HepG2 (cell line): Measurements from ENCODE around the gene NME7. TPM values are rescaled to one million over a fixed set of nuclear protein-coding genes. Genes with fewer than 3 reads are reported as not detected.

ENCODE experiments used
- ATAC-seq: fragments of 200-7000 bp; cut with Tn5 transposase; 3 replicates; pipeline ENCODE4 v1.9.1; 2020; ENCODE audit warnings: mild to moderate bottlenecking, moderate library complexity
- BruUV-seq: library from RNA; stranded (reverse); fragments of 400-500 nt; replicated peaks from 2 replicates; lab custom pipeline; 2021; lab: Mats Ljungman, UMichigan
- CTCF ChIA-PET: fragments of 300-600 bp; formaldehyde crosslinking; extraction: SDS; loops from one replicate; lab custom pipeline; 2021; ENCODE audit warnings: low total read pairs, inconsistent platforms, low intra/inter-chr PET ratio; lab: Yijun Ruan, JAX
- POLR2A ChIA-PET: fragments of 350-600 bp; sonication (Branson Sonifier 250); formaldehyde crosslinking; loops from one replicate; lab custom pipeline; 2020; ENCODE audit warnings: antibody characterized with exemption, inconsistent platforms; lab: Yijun Ruan, JAX
- DNase-seq: peaks from one replicate; pipeline ENCODE4 v3.0.0-alpha.2; 2015; ENCODE audit warnings: low spot score
- FAIRE-seq: peaks from 3 replicates; lab custom pipeline; 2011; peaks lifted over from hg19 to GRCh38; lab: Jason Lieb, UNC
- H2AFZ ChIP-seq: one replicate; pipeline ENCODE4 v1.6.1; 2011; ENCODE audit warnings: low read length, inconsistent platforms
- H3K27ac ChIP-seq: fragments of 300-600 bp; 3 replicates; pipeline ENCODE4 v1.8.0; 2011; ENCODE audit warnings: mixed run types, mild to moderate bottlenecking, mixed read lengths, low read length, inconsistent platforms; ENCODE audit not compliant: insufficient read depth; ENCODE audit errors: extremely low read length
- H3K27me3 ChIP-seq, 2 experiments: fragments of 200-600 bp in 1 of 2; 2 replicates in 1 of 2; 3 replicates in 1 of 2; pipeline versions ENCODE4 v1.6.0 to v1.8.0; 2011; ENCODE audit warnings: low read length in 2 of 2, mild to moderate bottlenecking in 2 of 2, moderate library complexity in 2 of 2, inconsistent platforms in 1 of 2; ENCODE audit not compliant: insufficient read depth in 2 of 2, control insufficient read depth in 1 of 2
- H3K36me3 ChIP-seq, 2 experiments: fragments of 200-600 bp in 1 of 2; replicated peaks in 1 of 2; 2 replicates in 1 of 2; 3 replicates in 1 of 2; pipeline versions ENCODE4 v1.5.1 to v1.8.0; 2011; ENCODE audit warnings: low read length in 2 of 2, inconsistent platforms in 1 of 2; ENCODE audit not compliant: insufficient read depth in 2 of 2, control insufficient read depth in 1 of 2
- H3K4me1 ChIP-seq: 2 replicates; pipeline ENCODE4 v1.5.1; 2012; ENCODE audit warnings: low read length, inconsistent platforms; ENCODE audit not compliant: insufficient read depth
- H3K4me2 ChIP-seq: 2 replicates; pipeline ENCODE4 v1.6.0; 2011; ENCODE audit warnings: low read depth, low read length, inconsistent platforms
- H3K4me3 ChIP-seq, 3 experiments: fragments of 200-600 bp in 1 of 3; sonication (generic), shearing (Covaris generic) in 1 of 3; replicated peaks in 1 of 3; 2 replicates each; pipeline ENCODE4 v1.5.1; 2011 to 2016; ENCODE audit warnings: low read length in 3 of 3, inconsistent platforms in 2 of 3, low read depth in 2 of 3, mild to moderate bottlenecking in 2 of 3, control low read depth in 1 of 3, mixed read lengths in 1 of 3; ENCODE audit not compliant: insufficient read depth in 1 of 3
- H3K79me2 ChIP-seq: one replicate; pipeline ENCODE4 v1.6.1; 2011; ENCODE audit warnings: low read length, inconsistent platforms; ENCODE audit not compliant: insufficient read depth
- H3K9ac ChIP-seq: 2 replicates; pipeline ENCODE4 v1.6.0; 2011; ENCODE audit warnings: mild to moderate bottlenecking, low read depth, low read length, inconsistent platforms; ENCODE audit not compliant: insufficient read depth
- H3K9me3 ChIP-seq: 2 replicates; pipeline ENCODE4 v1.5.1; 2012; ENCODE audit warnings: mild to moderate bottlenecking, low read length
- H4K20me1 ChIP-seq: 2 replicates; pipeline ENCODE4 v1.6.0; 2011; ENCODE audit warnings: inconsistent platforms, mild to moderate bottlenecking, low read length, moderate library complexity; ENCODE audit not compliant: insufficient read depth
- CCDC6 ChIP-seq: sonication (generic); formaldehyde crosslinking; IDR thresholded peaks from 2 replicates; pipeline ENCODE4 v1.8.1; 2022; ENCODE audit warnings: mild to moderate bottlenecking, missing genetic modification reagents, moderate library complexity
- HNF1A ChIP-seq, 2 experiments: sonication (generic) in 1 of 2; formaldehyde crosslinking in 1 of 2; IDR thresholded peaks; 2 replicates each; pipeline versions ENCODE4 v1.4.0 to v1.6.1; 2016 to 2020; ENCODE audit warnings: borderline replicate concordance in 1 of 2, low read depth in 1 of 2, mild to moderate bottlenecking in 1 of 2, missing genetic modification reagents in 1 of 2
- SALL1 ChIP-seq: sonication (generic); formaldehyde crosslinking; IDR thresholded peaks from 2 replicates; pipeline ENCODE4 v1.8.0; 2022; ENCODE audit warnings: mild to moderate bottlenecking, missing genetic modification reagents
- SCMH1 ChIP-seq: sonication (generic); formaldehyde crosslinking; IDR thresholded peaks from 2 replicates; pipeline ENCODE4 v1.9.0; 2021; ENCODE audit warnings: missing genetic modification reagents, mild to moderate bottlenecking, borderline replicate concordance
- SNAPC4 ChIP-seq: sonication (generic); formaldehyde crosslinking; IDR thresholded peaks from 2 replicates; pipeline ENCODE4 v1.4.0; 2020; ENCODE audit warnings: mild to moderate bottlenecking, missing genetic modification reagents
- TRIM24 ChIP-seq: sonication (generic); formaldehyde crosslinking; IDR thresholded peaks from 2 replicates; pipeline ENCODE4 v1.8.0; 2022; ENCODE audit warnings: mild to moderate bottlenecking, missing genetic modification reagents
- ZMYM3 ChIP-seq: sonication (generic); formaldehyde crosslinking; IDR thresholded peaks from 2 replicates; pipeline ENCODE4 v1.5.1; 2020; ENCODE audit warnings: mild to moderate bottlenecking, missing genetic modification reagents
- ZNF530 ChIP-seq: sonication (generic); formaldehyde crosslinking; IDR thresholded peaks from 2 replicates; pipeline ENCODE4 v1.5.0; 2020; ENCODE audit warnings: low read depth, mild to moderate bottlenecking, missing genetic modification reagents
- WGBS: methylation state at CpG from one replicate; pipeline ENCODE4 v1.1.6; 2017; ENCODE audit warnings: low lambda C conversion rate; 5-methylcytosine and 5-hydroxymethylcytosine counted together
- in situ Hi-C: cut with HindIII; loops from 2 replicates; pipeline ENCODE4 v1.10.0; 2017; ENCODE audit warnings: low pct_unique_long_range_greater_than_20kb; ENCODE audit not compliant: extremely low pct_ligation_motif_present
- intact Hi-C: fragments of 100-400 bp; cut with micrococcal nuclease; formaldehyde crosslinking; loops from one replicate; pipeline ENCODE4 v1.10.0; 2022; ENCODE audit not compliant: unreplicated experiment
- polyA plus RNA-seq, 8 experiments: library from polyadenylated mRNA; depleted of rRNA in 3 of 8; stranded (reverse) in 7 of 8; unstranded in 1 of 8; fragments of >200 nt; fragmentation: Illumina TruSeq in 4 of 8; extraction: Trizol in 4 of 8; gene quantifications; 2 replicates each; pipeline versions ENCODE4 v1.2.1 to v1.2.3, GENCODE V29; 2011 to 2016; ENCODE audit warnings: low read depth in 4 of 8, missing spikeins in 1 of 8, mixed read lengths in 1 of 8; ENCODE audit not compliant: insufficient read depth in 1 of 8
- total RNA-seq, 5 experiments: library from RNA; depleted of rRNA; stranded (reverse); fragments of >200 nt; fragmentation: Illumina TruSeq; extraction: Trizol; gene quantifications; 2 replicates each; pipeline ENCODE4 v1.2.3, GENCODE V29; 2016; ENCODE audit warnings: low read depth in 1 of 5

The NME7 gene
- total and polyA plus RNA-seq, 2 of the 13 experiments (the other 11 are each of a cell fraction or from before 2014, with no cell fraction given): 9.4 to 22.5 TPM

GRCh38 chr1:169105434-169106094, 262.0 kb downstream of the NME7 start (continued):
- no peak for TF ChIP-seq HNF1A (IDR thresholded peaks at IDR 0.05; ENCODE audit: low read depth)
- TF ChIP-seq HNF1A (CRISPR knock-in tag; IDR thresholded peaks at IDR 0.05; ENCODE audit: borderline replicate concordance): peak; percentile 67; the same call in 1 of the 2 replicates
- TF ChIP-seq SCMH1: no peak
- peak; percentile 83 for TF ChIP-seq SALL1
- peak; percentile 84; the same call in 1 of the 2 replicates for TF ChIP-seq CCDC6 (CRISPR knock-in tag)
- TF ChIP-seq ZNF530: no peak

GRCh38 chr1:169105087-169105433, 262.5 kb downstream of the NME7 start:
- POLR2A ChIA-PET: interaction anchor here (1.0 to 3.6 kb wide), 17 partner anchors 9 to 762 kb away, joined by 3 to 29 read pairs (median 5); partner anchors contain the start of genes BLZF1 and NME7
- H3K9ac ChIP-seq: peak overlapping the region; percentile 95
- H3K4me3 ChIP-seq: peak overlapping the region; percentile 55 to 99 (median 57); a peak in 5 of 6 replicates
- H2AFZ ChIP-seq: no peak overlapping the region
- CTCF ChIA-PET: interaction anchor here (0.6 kb wide), 1 partner anchor 618 kb away, joined by 3 read pairs; no protein-coding TSS in a partner anchor
- ATAC-seq (no peak), DNase-seq (no peak), FAIRE-seq (no peak)
- no peaks in the 10 kb centered on the region; a peak in 1 of 5 replicates for H3K27me3 ChIP-seq
- in situ Hi-C loops (no loop called here), intact Hi-C loops (loop anchor here (5.0 to 10.0 kb wide), 5 partner anchors 100 to 418 kb away; partner anchors contain the start of gene SLC19A2)
- peak overlapping the region; percentile 95 for H3K27ac ChIP-seq
- peaks cover 65% of the 10 kb centered on the region for H3K4me1 ChIP-seq
- no peaks in the 10 kb centered on the region for H3K9me3 ChIP-seq
- H3K4me2 ChIP-seq: peak overlapping the region; percentile 90
- peaks cover 35% of the 10 kb centered on the region for H3K79me2 ChIP-seq
- BruUV-seq: TSS peak; percentile 71
- H3K36me3 ChIP-seq: no peaks in the 10 kb centered on the region
- WGBS: 65% methylated on average over 6 of the region's 6 CpGs
- peaks cover 28% of the 10 kb centered on the region for H4K20me1 ChIP-seq
- TF ChIP-seq SNAPC4 (0 out of 2 replicates have a peak, but pooled peaks have one; percentile 31), TRIM24 (CRISPR knock-in tag) (no peak), ZMYM3 (CRISPR knock-in tag) (no peak)
